Heart left ventricle (tissue), 16 donors: Measurements from ENCODE around the gene SH3GLB1. TPM values are rescaled to one million over a fixed set of nuclear protein-coding genes. Genes with fewer than 3 reads are reported as not detected.

Source experiments
- ATAC-seq, 4 donors: fragments of 200-7000 bp; cut with Tn5 transposase; one replicate each; pipeline ENCODE4 v1.9.1; 2020 to 2022; ENCODE audit warnings: moderate library complexity in 4 of 4, mild to moderate bottlenecking in 3 of 4, moderate number of reproducible peaks in 1 of 4
- DNase-seq, 5 donors: peaks; one replicate each; pipeline ENCODE4 v3.0.0-alpha.2; 2020
- H3K27ac ChIP-seq, 12 donors: fragments of 200-600 bp; sonication (generic) in 4 of 12; one replicate each; pipeline versions ENCODE4 v1.5.0 to v1.8.0; 2016 to 2022; ENCODE audit warnings: mild to moderate bottlenecking in 2 of 12
- H3K27me3 ChIP-seq, 9 donors: fragments of 200-600 bp; sonication (generic) in 2 of 9; one replicate each; pipeline versions ENCODE4 v1.5.1 to v1.8.0; 2016 to 2022; ENCODE audit warnings: mild to moderate bottlenecking in 3 of 9
- H3K36me3 ChIP-seq, 9 donors: fragments of 200-600 bp; sonication (generic) in 2 of 9; one replicate each; pipeline versions ENCODE4 v1.5.0 to v1.8.0; 2018 to 2022; ENCODE audit warnings: mild to moderate bottlenecking in 2 of 9
- H3K4me1 ChIP-seq, 12 donors: fragments of 200-600 bp; sonication (generic) in 4 of 12; one replicate each; pipeline versions ENCODE4 v1.5.0 to v1.8.0; 2016 to 2022; ENCODE audit warnings: mild to moderate bottlenecking in 3 of 12
- H3K4me3 ChIP-seq, 12 donors: fragments of 200-600 bp; sonication (generic) in 4 of 12; one replicate each; pipeline versions ENCODE4 v1.5.0 to v1.8.0; 2017 to 2022; ENCODE audit warnings: mild to moderate bottlenecking in 9 of 12, moderate library complexity in 4 of 12
- H3K9me3 ChIP-seq, 12 donors: fragments of 200-600 bp; sonication (generic) in 4 of 12; one replicate each; pipeline versions ENCODE4 v1.5.0 to v1.8.0; 2016 to 2022; ENCODE audit warnings: mild to moderate bottlenecking in 1 of 12
- POLR2A ChIP-seq, 2 donors: fragments of 450-650 bp; IDR thresholded peaks; one replicate each; pipeline ENCODE4 v1.6.1; 2017; ENCODE audit warnings: antibody characterized with exemption in 2 of 2, mild to moderate bottlenecking in 2 of 2, moderate library complexity in 2 of 2
- WGBS, 4 donors: extraction: QIAGEN DNeasy Blood & Tissue Kit in 2 of 4; methylation state at CpG; one replicate each; pipeline versions ENCODE4 v1.1.5 to v1.1.7; 2013 to 2018; 5-methylcytosine and 5-hydroxymethylcytosine counted together
- intact Hi-C, 10 donors: fragments of 100-400 bp; cut with DNase I; formaldehyde crosslinking; loops; one replicate each; pipeline versions ENCODE4 v1.11.1 to v1.14.2; 2022
- polyA plus RNA-seq, 2 donors: library from polyadenylated mRNA; stranded (reverse); fragments of 200-250 nt; gene quantifications; one replicate each; pipeline ENCODE4 v1.2.3, GENCODE V29; 2013
- total RNA-seq, 9 donors: library from RNA; depleted of rRNA in 2 of 9; stranded (reverse); fragments of >200 nt in 2 of 9; fragmentation: NEBNext Ultra II Directional in 3 of 9; extraction: Animal tissue kit (Norgen Biotek cat#: 25700) in 3 of 9; gene quantifications; one replicate each; pipeline versions ENCODE4 v1.1.0 to v1.2.4, GENCODE V29; 2016 to 2023
- TF ChIP-seq, protein P1 (sequence below), 12 donors: fragments of 200-600 bp; sonication (generic) in 4 of 12; IDR thresholded peaks; one replicate each; pipeline versions ENCODE4 v1.5.0 to v1.8.0; 2018 to 2022; ENCODE audit warnings: antibody characterized with exemption in 12 of 12, mild to moderate bottlenecking in 5 of 12
- donor health status: ischemic (EF 13 %, LVEDD 7.1; RV severe dilation, severe dysfunction).
- donor health status: healthy with polysubstance abuse.
- donor health status: DM: no; HTN: yes; CAD: no.
- donor health status: DM: no; HTN: no; CAD: no.
- donor health status: ischemic (EF 25% LVEDD 6.9; RV normal size, moderate dysfunction).
- donor health status: ischemic (EF 25% LVEDD 5.7; RV mildly dilated, moderate dysfunction).
- donor health status: healthy.
- donor health status: DM: yes; HTN: yes; CAD: no.
- donor health status: ischemic (EF 35%, LVEDD 5.7; RV mildly dilated, moderate dysfunction).
- donor health status: nonischemic (EF 11% LVEDD 7.7; RV severe dilation, severe dysfunction).
- donor health status: DM: yes; HTN: yes; CAD: no.
- donor health status: PGD.
- donor health status: ischemic (EF 29% LVEDD 5.4; RV normal size, mild dysfunction).
- donor health status: nonischemic (EF 23%, LVEDD 6.1; RV moderate dilation, normal function).

SH3GLB1 gene
- total and polyA plus RNA-seq, 11 donors, result 26.3 to 203 (median 125) TPM

DNA sequence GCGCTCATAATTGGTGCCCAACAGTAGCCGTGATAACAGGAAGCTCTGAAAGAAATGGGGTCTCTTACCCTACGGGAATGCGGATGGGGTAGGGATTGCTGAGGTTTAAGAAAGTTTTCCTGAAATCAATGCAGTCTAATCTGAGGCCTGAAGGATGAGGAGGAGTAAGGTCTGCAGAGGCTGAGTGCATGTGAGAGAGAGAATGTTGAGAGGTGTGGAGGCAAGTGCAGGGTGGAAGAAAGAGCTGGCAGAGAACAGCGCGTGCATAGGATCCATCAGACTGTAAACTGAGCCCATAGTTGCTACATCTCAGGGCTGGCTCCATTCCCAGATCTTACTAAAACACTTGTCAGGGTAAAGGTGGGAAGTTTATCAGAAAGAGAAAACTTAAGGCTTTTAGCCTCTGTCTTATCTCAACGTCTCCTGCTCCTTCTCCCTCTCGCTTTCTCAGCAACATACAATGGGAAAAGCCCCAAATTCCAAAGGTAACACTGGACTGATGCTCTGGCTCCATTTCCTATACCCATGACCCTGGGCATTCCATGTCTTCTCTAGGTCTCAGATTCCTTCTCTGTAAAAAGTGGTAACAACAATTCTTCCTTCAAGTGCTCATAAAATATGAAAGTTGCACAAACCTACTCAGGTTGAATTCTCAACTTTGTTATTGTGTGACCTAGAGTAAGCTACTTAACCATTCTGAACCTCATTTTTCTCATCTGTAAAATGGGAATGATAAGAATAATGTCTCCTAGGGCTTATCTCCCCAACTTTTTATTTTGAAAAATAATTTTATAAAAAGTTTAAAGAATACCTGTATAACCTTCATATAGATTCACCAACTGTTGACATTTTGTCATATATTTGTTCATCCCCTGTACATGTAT lies 75.2 kb downstream of the SH3GLB1 start:
- H3K27me3 ChIP-seq, result no peaks in the 10 kb centered on the region
- H3K27ac ChIP-seq, result no peak overlapping the region
- H3K4me1 ChIP-seq, result peaks cover 0 to 23% (median 9%) of the 10 kb centered on the region in 12 donors
- no peaks in the 10 kb centered on the region for H3K36me3 ChIP-seq
- intact Hi-C loops, result loop anchor here in 3 of 10 donors (5.0 kb wide), 1 partner anchor 303 kb away; no protein-coding TSS in a partner anchor
- H3K4me3 ChIP-seq, result no peak overlapping the region
- WGBS, 4 donors, result 72 to 79% (median 75%) methylated on average over 8 of the region's 8 CpGs
- H3K9me3 ChIP-seq, result no peaks in the 10 kb centered on the region
- ATAC-seq (no peak), DNase-seq (no peak)
- TF ChIP-seq, protein P1, sequence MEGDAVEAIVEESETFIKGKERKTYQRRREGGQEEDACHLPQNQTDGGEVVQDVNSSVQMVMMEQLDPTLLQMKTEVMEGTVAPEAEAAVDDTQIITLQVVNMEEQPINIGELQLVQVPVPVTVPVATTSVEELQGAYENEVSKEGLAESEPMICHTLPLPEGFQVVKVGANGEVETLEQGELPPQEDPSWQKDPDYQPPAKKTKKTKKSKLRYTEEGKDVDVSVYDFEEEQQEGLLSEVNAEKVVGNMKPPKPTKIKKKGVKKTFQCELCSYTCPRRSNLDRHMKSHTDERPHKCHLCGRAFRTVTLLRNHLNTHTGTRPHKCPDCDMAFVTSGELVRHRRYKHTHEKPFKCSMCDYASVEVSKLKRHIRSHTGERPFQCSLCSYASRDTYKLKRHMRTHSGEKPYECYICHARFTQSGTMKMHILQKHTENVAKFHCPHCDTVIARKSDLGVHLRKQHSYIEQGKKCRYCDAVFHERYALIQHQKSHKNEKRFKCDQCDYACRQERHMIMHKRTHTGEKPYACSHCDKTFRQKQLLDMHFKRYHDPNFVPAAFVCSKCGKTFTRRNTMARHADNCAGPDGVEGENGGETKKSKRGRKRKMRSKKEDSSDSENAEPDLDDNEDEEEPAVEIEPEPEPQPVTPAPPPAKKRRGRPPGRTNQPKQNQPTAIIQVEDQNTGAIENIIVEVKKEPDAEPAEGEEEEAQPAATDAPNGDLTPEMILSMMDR (IDR thresholded peaks at IDR 0.05), result no peak
- TF ChIP-seq POLR2A (IDR thresholded peaks at IDR 0.05), result no peak

DNA sequence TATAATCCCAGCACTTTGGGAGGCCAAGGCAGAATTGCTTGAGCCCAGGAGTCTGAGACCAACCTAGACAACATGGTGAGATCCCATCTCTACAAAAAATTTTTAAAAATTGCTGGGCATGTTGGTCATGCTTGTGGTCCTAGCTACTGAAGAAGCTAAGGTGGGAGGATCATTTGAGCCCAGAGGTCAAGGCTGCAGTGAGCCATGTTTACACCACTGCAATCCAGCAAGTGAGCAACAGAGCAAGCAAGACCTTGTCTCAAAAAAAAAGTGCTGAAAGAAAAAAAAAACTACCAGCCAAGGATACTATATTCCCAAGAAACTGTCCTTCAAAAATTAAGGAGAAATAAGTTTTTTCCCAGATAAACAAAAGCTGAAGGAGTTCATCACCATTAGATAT lies 78.1 kb downstream of the SH3GLB1 start:
- Histone ChIP-seq H3K4me3 (no peak overlapping the region), H3K36me3 (no peaks in the 10 kb centered on the region), H3K27ac (no peak overlapping the region), H3K27me3 (no peaks in the 10 kb centered on the region), H3K9me3 (peaks cover 0 to 16% (median 3%) of the 10 kb centered on the region in 12 donors), H3K4me1 (peaks cover 0 to 9% (median 0%) of the 10 kb centered on the region in 12 donors)
- TF ChIP-seq POLR2A (IDR thresholded peaks at IDR 0.05), result no peak
- TF ChIP-seq, protein P1 (IDR thresholded peaks at IDR 0.05), result no peak
- no peak for ATAC-seq
- DNase-seq, result no peak
- intact Hi-C loops, result loop anchor here in 3 of 10 donors (5.0 kb wide), 1 partner anchor 300 kb away; no protein-coding TSS in a partner anchor

DNA sequence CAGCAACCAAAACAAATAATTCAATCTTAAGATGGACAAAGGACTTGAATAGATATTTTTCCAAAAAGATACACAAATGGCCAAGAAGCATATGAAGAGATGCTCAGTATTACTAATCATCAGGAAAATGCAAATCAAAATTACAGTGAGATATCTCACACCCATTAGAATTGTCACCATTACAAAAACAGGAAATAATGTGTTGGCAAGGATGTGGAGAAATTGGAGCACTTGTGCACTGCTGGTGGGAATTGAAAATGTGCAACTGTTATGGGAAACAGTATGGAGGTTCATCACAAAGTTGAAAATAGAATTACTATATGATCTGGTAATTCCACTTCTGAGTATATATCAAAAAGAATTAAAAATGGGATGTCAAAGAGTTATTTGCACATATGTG lies 83.2 kb downstream of the SH3GLB1 start:
- peaks cover 0 to 16% (median 3%) of the 10 kb centered on the region in 12 donors for H3K9me3 ChIP-seq
- ATAC-seq, result no peak
- TF ChIP-seq, protein P1 (IDR thresholded peaks at IDR 0.05), result no peak
- intact Hi-C loops, result no loop called here
- DNase-seq, result no peak
- no peak overlapping the region for H3K4me3 ChIP-seq
- H3K36me3 ChIP-seq, result no peaks in the 10 kb centered on the region
- peak overlapping the region in 5 of 12 donors; percentile 7 to 79 (median 58) for H3K27ac ChIP-seq
- H3K27me3 ChIP-seq, result no peaks in the 10 kb centered on the region
- H3K4me1 ChIP-seq, result peaks cover 2 to 37% (median 19%) of the 10 kb centered on the region in 12 donors
